Suppressor macrophage (primary cell): ENCODE measurements around the gene ADPGK.
"Not testable (repeated sequence)": the region's sequence is repeated elsewhere in the genome, so short reads cannot be mapped to it uniquely, and the experiment has no call there.

ENCODE experiments used
- DNase-seq, 4 experiments: peaks; one replicate each; pipeline ENCODE4 v3.0.0-alpha.2; 2020 to 2022

Gene ADPGK

DNA sequence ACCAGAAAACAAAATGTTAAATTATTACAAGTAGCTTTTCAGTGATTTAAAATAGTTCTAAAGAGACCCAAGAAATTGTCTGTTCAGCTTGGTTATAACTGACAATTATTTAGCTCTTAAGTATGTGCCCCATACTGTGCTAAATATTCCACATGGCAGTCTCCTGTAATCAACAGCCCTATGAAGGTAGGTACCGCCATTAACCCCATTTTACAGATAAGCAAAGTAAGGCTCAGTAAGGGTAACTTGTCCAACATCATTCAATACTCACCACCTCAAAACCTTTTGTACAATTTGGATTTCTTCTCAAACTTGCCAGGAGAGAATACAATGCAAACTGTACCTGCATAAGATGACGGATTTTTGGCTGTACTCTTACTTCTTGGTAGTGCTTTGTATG lies 33.9 kb downstream of the ADPGK start:
- DNase-seq, result no peak

DNA sequence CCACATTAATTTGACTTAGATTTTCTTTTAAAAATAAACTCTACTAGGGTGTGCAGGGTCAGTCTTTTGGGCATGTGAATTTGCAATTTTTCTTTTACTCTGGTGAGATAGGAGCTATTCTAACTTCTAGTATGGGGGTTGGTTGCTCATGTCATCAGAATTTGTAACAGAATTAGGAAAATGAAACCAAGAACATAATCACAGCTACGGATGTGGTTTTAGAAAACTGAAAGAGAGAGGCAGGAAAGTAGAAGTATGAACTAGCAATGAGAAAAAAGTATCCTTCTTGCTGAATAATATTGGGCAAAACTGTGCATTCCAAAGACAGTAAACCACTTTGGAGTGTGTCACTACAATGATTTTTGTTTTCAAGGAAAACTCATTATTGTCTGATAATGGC lies 43.3 kb downstream of the ADPGK start:
- peak in 2 of 4 experiments; percentile 6 to 12 for DNase-seq

DNA sequence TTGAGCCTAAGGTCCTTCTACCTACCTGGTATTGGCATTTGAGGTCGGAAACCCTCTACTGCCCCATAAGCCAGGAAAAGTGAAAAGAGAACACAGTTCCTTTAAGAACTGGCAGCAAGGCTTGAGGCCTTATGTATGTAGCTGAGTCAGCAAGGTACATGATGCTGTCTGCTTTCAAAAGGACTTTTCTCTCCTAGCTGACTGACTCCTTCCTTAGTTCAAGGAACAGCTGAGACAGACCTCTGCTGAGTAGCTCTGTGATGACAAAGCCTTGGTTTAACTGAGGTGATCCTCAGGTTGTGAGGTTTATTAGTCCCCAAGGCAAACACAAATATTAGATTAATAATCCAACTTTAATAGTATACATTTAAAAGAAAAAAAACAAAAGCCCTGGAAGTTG lies 45.8 kb downstream of the ADPGK start:
- no peak for DNase-seq

DNA sequence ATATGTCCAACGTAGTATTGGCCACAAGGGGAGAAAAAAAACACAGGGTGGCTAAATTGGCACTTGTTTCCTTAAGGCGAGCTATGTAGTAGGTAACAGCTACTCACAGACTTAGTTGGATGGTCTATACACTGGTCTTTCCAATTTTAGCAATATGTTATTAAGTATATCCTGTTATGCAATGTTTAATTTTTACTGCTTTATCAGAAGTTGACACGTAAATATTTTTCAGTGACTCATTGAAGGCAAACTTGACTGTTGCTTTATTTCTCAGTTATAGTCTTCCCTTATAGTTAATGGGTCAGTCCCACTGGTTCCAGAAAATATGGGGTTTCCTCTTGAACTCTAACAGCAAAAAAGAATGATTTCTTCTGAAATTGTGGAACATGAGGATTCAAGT lies 46.5 kb downstream of the ADPGK start:
- DNase-seq, result no peak

DNA sequence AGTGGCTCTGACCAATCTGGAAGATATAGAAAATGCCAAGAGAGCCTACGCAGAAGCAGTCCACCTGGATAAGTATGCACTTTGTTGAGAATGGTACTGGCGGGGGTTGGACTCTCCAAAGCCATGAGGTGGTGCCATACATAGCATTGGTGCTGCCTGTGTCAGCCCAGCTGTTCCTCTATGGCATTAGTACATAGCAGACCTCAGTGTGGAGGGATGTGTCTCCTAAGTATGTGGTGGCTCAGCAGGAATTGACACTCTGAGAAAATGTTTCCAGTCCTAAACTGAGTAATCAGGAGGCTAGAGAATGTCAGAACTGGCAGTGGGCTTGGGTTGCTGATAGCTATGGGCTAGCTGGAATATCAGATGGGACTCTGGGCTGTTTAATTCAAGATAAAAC lies 48.4 kb downstream of the ADPGK start:
- no peak for DNase-seq

DNA sequence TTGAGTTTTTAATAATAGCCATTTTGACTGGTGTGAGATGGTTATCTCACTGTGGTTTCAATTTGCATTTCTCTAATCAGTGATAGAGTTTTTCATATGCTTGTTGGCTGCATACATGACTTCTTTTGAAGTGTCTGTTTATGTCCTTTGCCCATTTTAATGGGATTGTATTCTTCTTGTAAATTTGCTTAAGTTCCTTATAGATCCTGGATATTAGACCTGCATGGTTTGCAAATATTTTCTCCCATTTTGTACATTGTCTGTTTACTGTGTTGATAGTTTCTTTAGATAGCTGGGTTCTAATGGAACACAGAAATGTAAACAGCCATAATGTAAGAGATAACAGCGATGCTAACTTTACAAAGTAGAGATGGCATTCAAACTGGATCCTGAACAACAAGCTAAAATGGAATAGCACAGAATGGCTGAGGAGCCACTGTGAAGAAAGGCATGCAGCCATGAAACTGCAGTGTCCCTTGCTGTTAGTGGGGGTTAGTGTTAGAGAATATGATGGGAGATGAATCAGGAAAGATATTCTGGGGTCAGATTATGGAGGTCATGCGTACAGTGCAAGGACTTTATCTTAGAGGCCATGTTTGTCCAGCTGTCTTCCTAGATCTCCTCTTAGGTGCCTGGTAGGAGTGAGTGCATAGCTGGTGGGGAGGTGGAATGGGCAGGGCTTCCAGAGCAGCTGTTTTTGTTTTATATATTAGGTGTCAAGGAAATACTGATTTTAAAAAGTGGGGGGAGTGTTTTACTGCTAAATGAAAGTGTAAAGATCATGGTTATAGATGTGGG lies 49.4 kb downstream of the ADPGK start:
- no peak for DNase-seq

DNA sequence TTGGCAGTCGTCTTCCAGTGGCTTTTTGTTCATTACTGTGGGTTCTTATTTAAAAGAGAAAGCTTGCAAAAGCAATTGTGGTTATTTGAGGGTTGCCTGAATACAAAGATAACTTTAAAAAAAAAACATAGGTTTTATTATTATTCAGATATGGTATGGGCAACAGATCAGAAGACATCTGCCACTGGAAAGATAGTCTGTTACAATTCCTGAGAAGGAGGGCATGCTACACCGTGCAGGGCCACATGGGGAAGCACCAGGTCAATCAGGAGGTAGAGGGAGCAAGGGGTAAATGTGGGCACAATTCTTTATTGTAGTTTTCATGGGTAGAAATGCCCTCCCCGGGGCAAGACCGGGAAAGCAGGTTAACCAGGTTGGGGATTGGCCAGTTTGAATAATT lies 51.0 kb downstream of the ADPGK start:
- no peak for DNase-seq

DNA sequence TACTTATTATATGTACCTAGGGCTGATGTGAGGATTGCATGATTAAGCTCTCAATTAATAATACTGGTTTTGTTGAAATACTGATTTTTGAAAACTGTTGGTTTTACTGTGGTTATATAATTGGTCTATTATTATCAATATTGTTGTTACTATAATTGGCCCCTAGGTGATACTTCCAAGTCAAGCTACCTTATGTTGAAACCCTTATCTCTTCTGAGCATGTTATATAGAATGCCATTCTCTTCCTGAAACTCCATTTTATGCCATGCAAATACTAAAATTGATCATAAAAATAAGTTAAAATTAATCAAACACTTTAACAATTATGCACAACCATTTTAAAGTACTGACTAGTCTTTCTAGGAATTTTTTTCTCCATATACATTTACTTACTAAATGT lies 51.5 kb downstream of the ADPGK start:
- no peak for DNase-seq

DNA sequence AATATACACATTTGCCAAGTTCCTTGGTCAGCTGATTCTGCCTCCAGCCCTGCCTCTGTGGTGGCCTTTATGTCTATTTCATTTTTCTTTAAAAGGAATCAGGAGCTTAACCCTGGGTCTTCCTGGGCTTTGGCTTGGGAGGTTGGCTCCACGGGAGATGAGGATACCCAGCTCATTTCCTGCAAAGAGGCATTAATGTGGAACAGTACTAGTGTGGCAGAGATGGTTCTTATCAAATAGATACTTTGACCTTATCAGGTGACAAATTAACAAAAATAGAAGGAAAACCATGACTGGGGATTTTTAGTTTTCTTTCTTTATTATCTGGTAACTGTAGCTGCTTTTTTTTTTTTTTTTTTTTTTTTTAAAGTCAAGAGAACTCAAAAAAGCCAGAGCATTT lies 54.7 kb downstream of the ADPGK start:
- DNase-seq, result no peak

DNA sequence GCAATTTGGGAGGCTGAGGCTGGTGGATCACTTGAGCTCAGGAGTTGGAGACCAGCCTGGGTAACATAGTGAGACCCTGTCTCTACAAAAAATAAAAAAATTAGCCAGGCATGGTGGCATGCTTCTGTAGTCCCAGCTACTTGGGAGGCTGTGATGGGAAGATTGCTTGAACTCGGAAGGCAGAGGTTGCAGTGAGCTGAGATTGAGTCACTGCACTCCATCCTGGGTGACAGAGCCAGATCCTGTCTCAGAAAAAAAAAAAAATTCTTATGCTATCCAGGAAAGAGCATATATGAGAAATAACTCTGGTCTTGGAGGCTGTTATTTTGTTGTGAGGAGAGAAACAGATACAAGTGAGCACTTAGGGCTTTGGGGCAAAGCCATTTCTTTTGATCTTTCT lies 55.3 kb downstream of the ADPGK start:
- not testable (repeated sequence) for DNase-seq

DNA sequence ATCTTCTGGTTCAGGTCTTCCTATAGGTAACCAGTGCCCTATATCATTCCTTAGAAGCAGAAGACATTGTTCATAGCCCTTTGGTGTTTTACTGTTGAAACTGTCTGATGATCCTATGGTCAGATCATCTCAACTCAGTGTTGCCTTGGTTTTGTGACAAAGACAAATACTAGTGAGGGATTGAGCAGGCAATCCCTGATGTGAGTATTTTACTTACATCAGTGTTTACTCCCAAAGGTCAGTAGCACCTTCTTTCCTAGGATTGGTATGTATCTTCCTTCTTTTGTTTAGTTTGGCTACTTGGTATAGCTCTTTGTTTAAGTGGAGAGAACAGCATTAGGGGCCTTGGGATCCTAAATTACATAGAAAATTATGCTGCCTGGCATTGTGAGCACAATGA lies 56.4 kb downstream of the ADPGK start:
- DNase-seq, result no peak

DNA sequence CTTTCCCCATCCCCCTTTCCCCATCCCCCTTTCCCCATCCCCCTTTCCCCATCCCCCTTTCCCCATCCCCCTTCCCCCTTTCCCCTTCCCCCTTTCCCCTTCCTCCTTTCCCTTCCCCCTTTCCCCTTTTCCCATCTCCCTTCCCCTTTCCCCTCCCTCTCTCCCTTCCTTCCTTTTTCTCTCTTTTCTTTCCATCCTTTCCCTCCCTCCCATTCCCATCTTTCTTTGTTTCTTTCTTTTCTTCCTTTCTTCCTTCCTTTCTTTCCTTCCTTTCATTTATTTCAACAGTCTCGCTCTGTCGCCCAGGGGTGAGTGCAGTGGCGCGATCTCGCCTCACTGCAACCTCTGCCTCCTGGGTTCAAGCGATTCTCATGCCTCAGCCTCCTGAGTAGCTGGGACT lies 57.7 kb downstream of the ADPGK start:
- not testable (repeated sequence) for DNase-seq

DNA sequence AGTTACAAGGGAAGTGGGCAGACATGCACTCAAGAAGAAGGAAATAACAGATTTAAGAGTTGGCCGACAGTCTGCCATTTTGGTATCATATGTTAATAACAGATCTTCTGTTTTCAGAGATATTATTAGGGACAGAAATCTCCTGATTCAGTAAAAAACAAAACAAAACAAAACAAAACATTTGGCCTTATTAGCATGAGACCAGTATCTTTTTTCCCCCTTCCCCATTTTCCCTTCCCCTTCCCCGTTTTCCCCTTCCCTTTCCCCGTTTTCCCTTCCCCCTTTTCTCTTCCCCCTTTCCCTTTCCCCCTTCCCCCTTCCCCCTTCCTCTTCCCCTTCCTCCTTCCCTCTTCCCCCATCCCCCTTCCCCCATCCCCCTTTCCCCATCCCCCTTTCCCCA lies 58.1 kb downstream of the ADPGK start:
- no peak for DNase-seq

DNA sequence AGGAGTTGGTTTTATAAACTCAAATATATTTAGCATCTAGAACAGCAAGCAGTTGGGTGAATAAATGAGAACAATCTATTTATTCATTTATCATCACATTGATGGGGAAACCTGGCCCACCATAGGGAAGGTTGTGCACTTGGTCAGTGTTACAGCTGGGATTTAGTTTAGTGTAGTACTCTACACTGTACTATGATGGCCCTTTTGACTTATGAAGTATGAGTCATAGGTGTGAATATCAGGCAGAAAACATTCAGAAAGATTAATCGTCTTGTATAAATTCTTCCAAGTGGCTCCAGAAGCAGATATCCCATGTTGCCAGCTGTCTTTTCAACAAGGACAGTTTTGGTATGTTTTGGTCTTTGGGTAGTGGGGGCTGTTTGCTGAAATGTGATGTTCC lies 59.5 kb downstream of the ADPGK start:
- no peak for DNase-seq

DNA sequence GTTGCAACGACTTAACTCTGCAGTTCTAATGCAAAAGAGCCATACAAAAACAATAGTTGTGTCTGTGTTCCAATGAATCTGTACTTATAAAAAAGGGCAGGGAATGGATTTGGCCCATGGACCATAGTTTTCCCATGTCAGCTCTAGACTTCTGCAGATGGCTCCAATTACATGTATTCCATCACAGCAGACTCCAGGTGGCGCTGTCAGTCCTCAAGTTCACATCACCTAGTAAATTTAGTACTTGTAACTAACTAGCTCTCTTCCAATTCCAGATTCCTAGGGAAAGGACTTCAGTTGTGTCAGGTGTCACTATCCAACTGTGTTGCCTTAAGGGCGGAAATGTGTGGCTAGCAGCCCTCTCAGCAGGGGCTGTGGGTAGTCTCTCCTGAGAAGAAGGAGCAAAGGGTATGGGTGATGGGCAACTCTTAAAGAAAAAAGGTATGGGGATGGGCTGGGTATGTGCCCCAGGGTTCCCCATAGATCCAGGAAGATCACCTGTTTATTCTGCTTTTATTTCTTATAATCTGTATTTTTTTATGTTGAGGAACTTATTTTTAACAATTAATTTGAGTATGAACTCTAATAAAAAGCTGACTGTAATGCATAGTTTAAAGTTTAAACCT lies 61.4 kb downstream of the ADPGK start:
- DNase-seq, result peak; percentile 69 to 84 (median 79)

DNA sequence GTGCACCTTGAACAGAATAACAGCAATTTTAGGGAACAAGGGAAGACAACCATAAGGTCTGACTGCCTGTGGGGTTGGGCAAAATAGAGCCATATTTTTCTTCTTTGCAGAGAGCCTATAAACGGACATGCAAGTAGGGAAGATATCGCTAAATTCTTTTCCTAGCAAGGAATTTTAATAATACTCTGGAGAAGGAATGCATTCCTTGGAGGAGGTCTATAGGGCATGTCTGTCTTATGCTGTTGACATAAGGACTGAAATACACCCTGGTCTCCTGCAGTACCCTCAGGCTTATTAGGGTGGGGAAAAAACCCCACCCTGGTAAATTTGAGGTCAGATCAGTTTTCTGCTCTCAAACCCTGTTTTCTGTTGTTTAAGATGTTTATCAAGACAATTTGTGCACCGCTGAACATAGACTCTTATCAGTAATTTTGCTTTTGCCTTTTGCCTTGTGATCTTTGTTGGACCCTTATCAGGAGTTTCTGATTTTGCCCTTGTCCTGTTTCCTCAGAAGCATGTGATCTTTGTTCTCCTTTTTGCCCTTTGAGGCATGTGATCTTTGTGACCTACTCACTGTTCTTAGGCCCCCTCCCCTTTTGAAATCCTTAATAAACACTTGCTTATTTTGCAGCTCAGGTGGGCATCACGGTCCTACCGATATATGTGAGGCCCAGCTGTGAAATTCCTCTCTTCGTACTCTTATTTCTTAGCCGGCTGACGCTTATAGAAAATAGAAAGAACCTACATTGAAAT lies 74.8 kb downstream of the ADPGK start:
- peak in 2 of 4 experiments; percentile 13 to 21 for DNase-seq

DNA sequence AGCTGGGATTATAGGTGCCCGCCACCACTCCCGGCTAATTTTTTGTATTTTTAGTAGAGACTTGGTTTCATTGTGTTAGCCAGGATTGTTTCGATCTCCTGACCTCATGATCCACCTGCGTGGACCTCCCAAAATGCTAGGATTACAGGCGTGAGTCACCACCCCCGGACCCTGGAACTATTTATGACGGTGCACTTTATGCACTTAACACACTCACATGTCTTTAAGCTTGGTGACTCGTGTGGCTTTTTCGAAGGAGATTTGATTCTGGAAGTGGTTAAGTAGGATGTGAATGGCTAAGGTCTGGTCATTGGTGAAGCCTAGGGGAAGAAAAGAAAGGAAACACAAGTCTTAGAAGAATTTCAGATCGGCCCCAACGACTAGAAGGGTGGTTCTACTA lies 77.3 kb downstream of the ADPGK start:
- DNase-seq, result peak in 1 of 4 experiments; percentile 5
